Ishikawa (cell line): ENCODE data around the gene SPDL1.

Experiments used
- CEBPB ChIP-seq: IDR thresholded peaks from 2 replicates; pipeline ENCODE4 v1.6.1; 2012
- CREB1 ChIP-seq: IDR thresholded peaks from 2 replicates; pipeline ENCODE4 v1.6.1; 2012; ENCODE audit warnings: low read depth
- EGR1 ChIP-seq: IDR thresholded peaks from 2 replicates; pipeline ENCODE4 v1.6.1; 2012
- EP300 ChIP-seq: IDR thresholded peaks from 2 replicates; pipeline ENCODE4 v1.6.1; 2012; ENCODE audit warnings: borderline replicate concordance
- FOXM1 ChIP-seq: IDR thresholded peaks from 2 replicates; pipeline ENCODE4 v1.6.1; 2012; ENCODE audit warnings: low read depth, borderline replicate concordance
- NFIC ChIP-seq: IDR thresholded peaks from 2 replicates; pipeline ENCODE4 v1.6.1; 2012
- RAD21 ChIP-seq: IDR thresholded peaks from 2 replicates; pipeline ENCODE4 v1.6.1; 2012; ENCODE audit warnings: low read depth
- TAF1 ChIP-seq: IDR thresholded peaks from 2 replicates; pipeline ENCODE4 v1.6.1; 2012; ENCODE audit warnings: low read depth, mild to moderate bottlenecking
- TCF12 ChIP-seq: IDR thresholded peaks from 2 replicates; pipeline ENCODE4 v1.6.1; 2012; ENCODE audit warnings: low read depth
- TEAD4 ChIP-seq: IDR thresholded peaks from 2 replicates; pipeline ENCODE4 v1.6.1; 2012
- YY1 ChIP-seq: IDR thresholded peaks from 2 replicates; pipeline ENCODE4 v1.6.1; 2012; ENCODE audit warnings: low read depth
- ZBTB7A ChIP-seq: IDR thresholded peaks from 2 replicates; pipeline ENCODE4 v1.6.1; 2012; ENCODE audit warnings: low read depth
- TF ChIP-seq, protein P1 (sequence below): IDR thresholded peaks from 2 replicates; pipeline ENCODE4 v1.6.1; 2012
- TF ChIP-seq, protein P2 (sequence below): IDR thresholded peaks from 2 replicates; pipeline ENCODE4 v1.6.1; 2012
- TF ChIP-seq, protein P3 (sequence below): IDR thresholded peaks from 2 replicates; pipeline ENCODE4 v1.6.1; 2012; ENCODE audit warnings: low read depth, mild to moderate bottlenecking

SPDL1 gene

GRCh38 chr5:169627551-169627950, 44.0 kb downstream of the SPDL1 start:
- TF ChIP-seq NFIC (no peak), TEAD4 (no peak), ZBTB7A (no peak), FOXM1 (no peak), TAF1 (no peak), CREB1 (no peak), RAD21 (no peak), YY1 (no peak), TCF12 (no peak), EP300 (no peak), CEBPB (no peak), EGR1 (no peak)
- TF ChIP-seq, protein P1, sequence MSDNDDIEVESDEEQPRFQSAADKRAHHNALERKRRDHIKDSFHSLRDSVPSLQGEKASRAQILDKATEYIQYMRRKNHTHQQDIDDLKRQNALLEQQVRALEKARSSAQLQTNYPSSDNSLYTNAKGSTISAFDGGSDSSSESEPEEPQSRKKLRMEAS, result no peak
- TF ChIP-seq, protein P2, sequence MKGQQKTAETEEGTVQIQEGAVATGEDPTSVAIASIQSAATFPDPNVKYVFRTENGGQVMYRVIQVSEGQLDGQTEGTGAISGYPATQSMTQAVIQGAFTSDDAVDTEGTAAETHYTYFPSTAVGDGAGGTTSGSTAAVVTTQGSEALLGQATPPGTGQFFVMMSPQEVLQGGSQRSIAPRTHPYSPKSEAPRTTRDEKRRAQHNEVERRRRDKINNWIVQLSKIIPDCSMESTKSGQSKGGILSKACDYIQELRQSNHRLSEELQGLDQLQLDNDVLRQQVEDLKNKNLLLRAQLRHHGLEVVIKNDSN, result no peak
- TF ChIP-seq, protein P3, sequence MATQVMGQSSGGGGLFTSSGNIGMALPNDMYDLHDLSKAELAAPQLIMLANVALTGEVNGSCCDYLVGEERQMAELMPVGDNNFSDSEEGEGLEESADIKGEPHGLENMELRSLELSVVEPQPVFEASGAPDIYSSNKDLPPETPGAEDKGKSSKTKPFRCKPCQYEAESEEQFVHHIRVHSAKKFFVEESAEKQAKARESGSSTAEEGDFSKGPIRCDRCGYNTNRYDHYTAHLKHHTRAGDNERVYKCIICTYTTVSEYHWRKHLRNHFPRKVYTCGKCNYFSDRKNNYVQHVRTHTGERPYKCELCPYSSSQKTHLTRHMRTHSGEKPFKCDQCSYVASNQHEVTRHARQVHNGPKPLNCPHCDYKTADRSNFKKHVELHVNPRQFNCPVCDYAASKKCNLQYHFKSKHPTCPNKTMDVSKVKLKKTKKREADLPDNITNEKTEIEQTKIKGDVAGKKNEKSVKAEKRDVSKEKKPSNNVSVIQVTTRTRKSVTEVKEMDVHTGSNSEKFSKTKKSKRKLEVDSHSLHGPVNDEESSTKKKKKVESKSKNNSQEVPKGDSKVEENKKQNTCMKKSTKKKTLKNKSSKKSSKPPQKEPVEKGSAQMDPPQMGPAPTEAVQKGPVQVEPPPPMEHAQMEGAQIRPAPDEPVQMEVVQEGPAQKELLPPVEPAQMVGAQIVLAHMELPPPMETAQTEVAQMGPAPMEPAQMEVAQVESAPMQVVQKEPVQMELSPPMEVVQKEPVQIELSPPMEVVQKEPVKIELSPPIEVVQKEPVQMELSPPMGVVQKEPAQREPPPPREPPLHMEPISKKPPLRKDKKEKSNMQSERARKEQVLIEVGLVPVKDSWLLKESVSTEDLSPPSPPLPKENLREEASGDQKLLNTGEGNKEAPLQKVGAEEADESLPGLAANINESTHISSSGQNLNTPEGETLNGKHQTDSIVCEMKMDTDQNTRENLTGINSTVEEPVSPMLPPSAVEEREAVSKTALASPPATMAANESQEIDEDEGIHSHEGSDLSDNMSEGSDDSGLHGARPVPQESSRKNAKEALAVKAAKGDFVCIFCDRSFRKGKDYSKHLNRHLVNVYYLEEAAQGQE, result no peak

GRCh38 chr5:169628892-169629291, 45.3 kb downstream of the SPDL1 start:
- no peak for TF ChIP-seq YY1
- TF ChIP-seq RAD21, result no peak
- TF ChIP-seq ZBTB7A, result no peak
- TF ChIP-seq TEAD4, result no peak
- no peak for TF ChIP-seq TAF1
- TF ChIP-seq, protein P2, result no peak
- TF ChIP-seq TCF12, result no peak
- TF ChIP-seq CREB1, result no peak
- TF ChIP-seq, protein P3, result no peak
- no peak for TF ChIP-seq EP300
- TF ChIP-seq NFIC, result no peak
- no peak for TF ChIP-seq EGR1
- TF ChIP-seq FOXM1, result no peak
- TF ChIP-seq, protein P1, result no peak
- TF ChIP-seq CEBPB, result no peak

GRCh38 chr5:169629847-169630548, 46.4 kb downstream of the SPDL1 start:
- TF ChIP-seq TAF1 (no peak), TEAD4 (no peak), EP300 (no peak)

- TF ChIP-seq CREB1, result no peak
These were observed 47.8 kb downstream of the SPDL1 start for GRCh38 chr5:169631360-169631759.

- no peak for TF ChIP-seq EP300
- TF ChIP-seq, protein P2, result no peak
- TF ChIP-seq EGR1, result no peak
- TF ChIP-seq, protein P1, result no peak
- TF ChIP-seq TAF1, result no peak
- TF ChIP-seq TEAD4, result no peak
- no peak for TF ChIP-seq NFIC
- no peak for TF ChIP-seq CEBPB
- TF ChIP-seq YY1, result no peak
- TF ChIP-seq, protein P3, result no peak
- no peak for TF ChIP-seq FOXM1
- no peak for TF ChIP-seq CREB1
- no peak for TF ChIP-seq RAD21
- TF ChIP-seq TCF12, result no peak
- no peak for TF ChIP-seq ZBTB7A
These were observed 49.4 kb downstream of the SPDL1 start for GRCh38 chr5:169632946-169633345.
